ENCODE results near the gene LDLRAD4.
"Not testable (repeated sequence)": the region's sequence is repeated elsewhere in the genome, so short reads cannot be mapped to it uniquely, and the experiment has no call there.

LDLRAD4 gene

GRCh38 chr18:13585379-13586153, 367.0 kb downstream of the LDLRAD4 start:
- DNase-seq, result no peak

- no peak for DNase-seq
These were observed 368.4 kb downstream of the LDLRAD4 start for GRCh38 chr18:13587001-13587400.

- DNase-seq, result no peak
These were observed 368.9 kb downstream of the LDLRAD4 start for GRCh38 chr18:13587477-13587876.

GRCh38 chr18:13587937-13588336, 369.4 kb downstream of the LDLRAD4 start:
- no peak for DNase-seq

GRCh38 chr18:13589316-13589715, 370.8 kb downstream of the LDLRAD4 start:
- no peak for DNase-seq

GRCh38 chr18:13589943-13590342, 371.4 kb downstream of the LDLRAD4 start:
- no peak for DNase-seq

GRCh38 chr18:13592246-13592645, 373.7 kb downstream of the LDLRAD4 start:
- no peak for DNase-seq

GRCh38 chr18:13594551-13594950, 376.0 kb downstream of the LDLRAD4 start:
- no peak for DNase-seq

- no peak for DNase-seq
These were observed 378.5 kb downstream of the LDLRAD4 start for GRCh38 chr18:13597068-13597467.

- DNase-seq, result no peak
These were observed 380.0 kb downstream of the LDLRAD4 start for GRCh38 chr18:13598591-13598990.

- no peak for DNase-seq
These were observed 380.5 kb downstream of the LDLRAD4 start for GRCh38 chr18:13599031-13599430.

GRCh38 chr18:13603304-13604019, 384.9 kb downstream of the LDLRAD4 start:
- no peak for DNase-seq

- DNase-seq, result no peak
These were observed 386.2 kb downstream of the LDLRAD4 start for GRCh38 chr18:13604786-13605185.

- DNase-seq, result no peak
These were observed 386.9 kb downstream of the LDLRAD4 start for GRCh38 chr18:13605477-13605876.

GRCh38 chr18:13605901-13606300, 387.3 kb downstream of the LDLRAD4 start:
- no peak for DNase-seq

- no peak for DNase-seq
These were observed 388.2 kb downstream of the LDLRAD4 start for GRCh38 chr18:13606604-13607254.

GRCh38 chr18:13608024-13608562, 389.5 kb downstream of the LDLRAD4 start:
- DNase-seq, result not testable (repeated sequence)

GRCh38 chr18:13608791-13609532, 390.4 kb downstream of the LDLRAD4 start:
- DNase-seq, result no peak

- DNase-seq, result no peak
These were observed 392.1 kb downstream of the LDLRAD4 start for GRCh38 chr18:13610555-13611141.

GRCh38 chr18:13611142-13611600, 392.6 kb downstream of the LDLRAD4 start:
- DNase-seq, result no peak

- no peak for DNase-seq
These were observed 393.1 kb downstream of the LDLRAD4 start for GRCh38 chr18:13611601-13612195.
